Stomach (tissue), 9 donors: ENCODE measurements around the gene BEND2. TPM values are rescaled to one million over a fixed set of nuclear protein-coding genes. Genes with fewer than 3 reads are reported as not detected.

ENCODE experiments used
- DNase-seq, 2 donors: peaks; one replicate each; pipeline versions ENCODE4 v3.0.0 to v3.0.0-alpha.2; 2013 to 2019
- H3K27ac ChIP-seq, 5 donors: fragments of 200-600 bp in 4 of 5; sonication (generic) in 4 of 5; one replicate each; pipeline ENCODE4 v1.5.1; 2013 to 2019; ENCODE audit warnings: mild to moderate bottlenecking in 1 of 5, moderate library complexity in 1 of 5
- H3K27me3 ChIP-seq, 3 donors: fragments of 200-600 bp; sonication (generic); one replicate each; pipeline ENCODE4 v1.5.1; 2017 to 2019; ENCODE audit warnings: mixed run types in 1 of 3
- H3K36me3 ChIP-seq, 4 donors: fragments of 200-600 bp; sonication (generic); 1 replicate in 3 of 4; 2 replicates in 1 of 4; pipeline ENCODE4 v1.5.1; 2016 to 2019
- H3K4me1 ChIP-seq, 4 donors: fragments of 200-600 bp; sonication (generic); one replicate each; pipeline ENCODE4 v1.5.1; 2016 to 2019
- H3K4me3 ChIP-seq, 4 donors: fragments of 200-600 bp; sonication (generic) in 3 of 4; one replicate each; pipeline ENCODE4 v1.5.1; 2016 to 2019; ENCODE audit warnings: mild to moderate bottlenecking in 1 of 4
- H3K9me3 ChIP-seq, 4 donors: fragments of 200-600 bp; sonication (generic); one replicate each; pipeline ENCODE4 v1.5.1; 2016 to 2019
- CTCF ChIP-seq, 7 experiments: fragments of 450-650 bp in 4 of 7; fragments of 200-600 bp in 3 of 7; sonication (generic) in 3 of 7; IDR thresholded peaks; one replicate each; pipeline ENCODE4 v1.5.1; 2016 to 2019; ENCODE audit warnings: antibody characterized with exemption in 7 of 7, control low read depth in 2 of 7, mild to moderate bottlenecking in 1 of 7
- EP300 ChIP-seq: sonication (generic); formaldehyde crosslinking; IDR thresholded peaks from one replicate; pipeline ENCODE4 v1.6.1; 2017; ENCODE audit warnings: antibody characterized with exemption
- POLR2A ChIP-seq, 4 donors: fragments of 450-650 bp; IDR thresholded peaks; one replicate each; pipeline ENCODE4 v1.6.1; 2016; ENCODE audit warnings: antibody characterized with exemption in 4 of 4, control low read depth in 2 of 4, mild to moderate bottlenecking in 1 of 4, moderate library complexity in 1 of 4
- POLR2AphosphoS5 ChIP-seq, 3 donors: sonication (generic); formaldehyde crosslinking; IDR thresholded peaks; one replicate each; pipeline ENCODE4 v1.6.1; 2016; ENCODE audit warnings: antibody characterized with exemption in 3 of 3
- WGBS, 5 donors: extraction: QIAGEN DNeasy Blood & Tissue Kit in 3 of 5; methylation state at CpG; one replicate each; pipeline versions ENCODE4 v1.1.5 to v1.1.7; 2013 to 2018; 5-methylcytosine and 5-hydroxymethylcytosine counted together
- intact Hi-C: fragments of 100-400 bp; cut with DNase I; formaldehyde crosslinking; loops from one replicate; pipeline ENCODE4 v1.15.1; 2023; ENCODE audit warnings: low total_unique reads
- polyA plus RNA-seq, 3 donors: library from polyadenylated mRNA; stranded (reverse); fragments of 200-250 nt; gene quantifications; one replicate each; pipeline ENCODE4 v1.2.3, GENCODE V29; 2013
- total RNA-seq, 5 donors: library from RNA; depleted of rRNA; stranded (reverse); fragments of >200 nt; gene quantifications; one replicate each; pipeline versions ENCODE4 v1.1.0 to v1.2.3, GENCODE V29; 2014 to 2016
- donor health status: healthy with polysubstance abuse.
- donor health status: Bipolar disorder and iron deficiency.
- donor health status: healthy.

The BEND2 gene
- total and polyA plus RNA-seq, 8 donors = 0.06 TPM; not detected in 7

GRCh38 chrX:18146954-18147353, 73.7 kb downstream of the BEND2 start:
- intact Hi-C loops = no loop called here
- H3K9me3 ChIP-seq = no peaks in the 10 kb centered on the region
- no peaks in the 10 kb centered on the region for H3K27me3 ChIP-seq
- no peak overlapping the region for H3K4me3 ChIP-seq
- no peak overlapping the region for H3K27ac ChIP-seq
- no peaks in the 10 kb centered on the region for H3K4me1 ChIP-seq
- DNase-seq = peak in 1 of 2 donors; percentile 57
- TF ChIP-seq EP300 = no peak
- no peak for TF ChIP-seq POLR2AphosphoS5 (IDR thresholded peaks at IDR 0.05)
- TF ChIP-seq POLR2A (IDR thresholded peaks at IDR 0.05) = no peak
- TF ChIP-seq CTCF (IDR thresholded peaks at IDR 0.05) = no peak
- 15 to 34% (median 26%) methylated on average over 6 of the region's 6 CpGs for WGBS, 5 donors
- H3K36me3 ChIP-seq = no peaks in the 10 kb centered on the region

GRCh38 chrX:18146009-18146408, 74.7 kb downstream of the BEND2 start:
- Histone ChIP-seq H3K4me3 (no peak overlapping the region), H3K9me3 (no peaks in the 10 kb centered on the region), H3K36me3 (no peaks in the 10 kb centered on the region), H3K27me3 (no peaks in the 10 kb centered on the region), H3K27ac (no peak overlapping the region), H3K4me1 (no peaks in the 10 kb centered on the region)
- intact Hi-C loops = no loop called here
- TF ChIP-seq POLR2A (IDR thresholded peaks at IDR 0.05) (no peak), POLR2AphosphoS5 (IDR thresholded peaks at IDR 0.05) (no peak), CTCF (IDR thresholded peaks at IDR 0.05) (no peak), EP300 (no peak)
- no peak for DNase-seq
- WGBS, 5 donors = 68 to 89% (median 78%) methylated on average over 2 of the region's 2 CpGs

- TF ChIP-seq POLR2AphosphoS5 (IDR thresholded peaks at IDR 0.05) (no peak), CTCF (IDR thresholded peaks at IDR 0.05) (no peak), POLR2A (IDR thresholded peaks at IDR 0.05) (no peak), EP300 (no peak)
- H3K27me3 ChIP-seq = no peaks in the 10 kb centered on the region
- no peak for DNase-seq
- no peak overlapping the region for H3K27ac ChIP-seq
- no peaks in the 10 kb centered on the region for H3K4me1 ChIP-seq
- H3K4me3 ChIP-seq = no peak overlapping the region
- WGBS, 5 donors = 77 to 94% (median 84%) methylated on average over 5 to 6 of the region's 6 CpGs
- intact Hi-C loops = no loop called here
- no peaks in the 10 kb centered on the region for H3K36me3 ChIP-seq
- H3K9me3 ChIP-seq = no peaks in the 10 kb centered on the region
Observed at GRCh38 chrX:18136816-18137215, 83.9 kb downstream of the BEND2 start.

GRCh38 chrX:18133605-18134004, 87.1 kb downstream of the BEND2 start:
- Histone ChIP-seq H3K4me1 (no peaks in the 10 kb centered on the region), H3K27me3 (peaks cover 0 to 3% (median 0%) of the 10 kb centered on the region in 3 donors), H3K27ac (no peak overlapping the region), H3K4me3 (no peak overlapping the region), H3K9me3 (no peaks in the 10 kb centered on the region), H3K36me3 (no peaks in the 10 kb centered on the region)
- no peak for DNase-seq
- intact Hi-C loops = no loop called here
- TF ChIP-seq CTCF (IDR thresholded peaks at IDR 0.05) (no peak), POLR2AphosphoS5 (IDR thresholded peaks at IDR 0.05) (no peak), EP300 (no peak), POLR2A (IDR thresholded peaks at IDR 0.05) (no peak)
- 83 to 91% (median 86%) methylated on average over 5 to 6 of the region's 6 CpGs for WGBS, 5 donors
